ENCODE measurements around the gene LMO3. TPM values are rescaled to one million over a fixed set of nuclear protein-coding genes. Genes with fewer than 3 reads are reported as not detected.

Gene LMO3
- total and polyA plus RNA-seq, 2 experiments from 2014 or later: 5.0 to 13.5 TPM

DNA sequence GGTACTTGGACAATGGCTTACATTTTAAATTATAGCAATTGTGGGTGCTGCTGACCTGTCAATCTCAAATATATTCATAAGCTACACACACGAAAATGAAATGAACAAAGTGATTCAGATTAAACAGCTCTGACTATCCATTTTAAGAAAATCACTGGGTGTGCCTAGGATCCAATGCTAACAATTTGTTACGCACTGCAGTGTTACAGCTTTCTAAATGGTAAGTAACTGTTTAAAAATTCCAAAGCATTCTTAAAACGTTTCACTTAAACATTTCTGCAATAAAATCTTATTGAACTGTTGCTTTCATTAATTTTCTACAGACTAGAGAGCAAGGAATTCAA, 18.9 kb downstream of the LMO3 start:
- H3K27ac ChIP-seq: peak overlapping the region; percentile 19

DNA sequence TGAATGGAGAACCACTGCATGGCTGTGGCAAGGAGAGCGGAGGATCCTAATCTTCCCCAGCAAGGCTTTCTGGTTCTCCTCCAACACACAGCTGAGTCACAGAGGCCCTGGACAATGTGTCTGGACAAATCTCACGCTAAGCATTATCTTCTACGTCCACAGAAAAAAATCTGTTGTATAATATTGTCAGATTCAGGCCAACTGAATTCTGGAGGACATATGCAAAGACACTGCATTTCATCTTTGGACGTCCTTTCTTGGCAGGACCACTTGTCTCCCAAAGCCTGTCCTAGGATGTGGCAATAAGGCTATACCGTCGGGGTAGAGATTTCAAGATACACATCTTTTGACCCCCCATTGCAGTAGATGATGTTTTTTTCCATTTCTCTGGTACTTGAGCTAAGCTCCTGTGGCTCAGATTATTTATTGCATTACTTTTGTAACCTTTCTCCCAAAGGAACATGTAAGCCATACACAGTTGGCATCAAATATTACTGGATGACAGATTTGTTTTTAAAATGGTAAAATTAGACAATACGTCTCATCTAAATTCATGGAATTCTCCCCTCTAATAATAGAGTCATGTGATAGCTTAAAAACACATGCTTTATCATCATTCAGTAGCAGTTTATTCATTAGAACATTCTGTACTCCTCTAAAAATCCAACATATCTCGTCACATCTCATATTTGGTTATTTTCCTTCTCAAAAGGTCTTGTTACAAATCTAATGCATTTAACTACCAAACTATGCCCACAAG, 19.4 kb downstream of the LMO3 start:
- peak overlapping the region; percentile 19 for H3K27ac ChIP-seq
- no peaks in the 10 kb centered on the region for H3K9me3 ChIP-seq (ENCODE audit: low read depth)
- H3K4me2 ChIP-seq: peak overlapping the region; percentile 22
- H3K4me1 ChIP-seq (ENCODE audit: insufficient read depth): no peaks in the 10 kb centered on the region
- peak; percentile 44 for DNase-seq (ENCODE audit: low spot score)
- H3K27me3 ChIP-seq: no peaks in the 10 kb centered on the region
- H3K36me3 ChIP-seq (replicated peaks; ENCODE audit: insufficient read depth, low read depth): no peaks in the 10 kb centered on the region
- no peaks in the 10 kb centered on the region for H3K9me2 ChIP-seq (replicated peaks; ENCODE audit: insufficient read depth)
- WGBS (ENCODE audit: low lambda C conversion rate, missing lambda C conversion rate): 83% methylated on average over 8 of the region's 8 CpGs
- TF ChIP-seq EZH2phosphoT487 (IDR thresholded peaks at IDR 0.05; ENCODE audit: low read depth, severe bottlenecking, unreplicated experiment) (no peak), EZH2 (IDR thresholded peaks at IDR 0.05; ENCODE audit: borderline replicate concordance) (no peak)
- TF ChIP-seq, protein P1, sequence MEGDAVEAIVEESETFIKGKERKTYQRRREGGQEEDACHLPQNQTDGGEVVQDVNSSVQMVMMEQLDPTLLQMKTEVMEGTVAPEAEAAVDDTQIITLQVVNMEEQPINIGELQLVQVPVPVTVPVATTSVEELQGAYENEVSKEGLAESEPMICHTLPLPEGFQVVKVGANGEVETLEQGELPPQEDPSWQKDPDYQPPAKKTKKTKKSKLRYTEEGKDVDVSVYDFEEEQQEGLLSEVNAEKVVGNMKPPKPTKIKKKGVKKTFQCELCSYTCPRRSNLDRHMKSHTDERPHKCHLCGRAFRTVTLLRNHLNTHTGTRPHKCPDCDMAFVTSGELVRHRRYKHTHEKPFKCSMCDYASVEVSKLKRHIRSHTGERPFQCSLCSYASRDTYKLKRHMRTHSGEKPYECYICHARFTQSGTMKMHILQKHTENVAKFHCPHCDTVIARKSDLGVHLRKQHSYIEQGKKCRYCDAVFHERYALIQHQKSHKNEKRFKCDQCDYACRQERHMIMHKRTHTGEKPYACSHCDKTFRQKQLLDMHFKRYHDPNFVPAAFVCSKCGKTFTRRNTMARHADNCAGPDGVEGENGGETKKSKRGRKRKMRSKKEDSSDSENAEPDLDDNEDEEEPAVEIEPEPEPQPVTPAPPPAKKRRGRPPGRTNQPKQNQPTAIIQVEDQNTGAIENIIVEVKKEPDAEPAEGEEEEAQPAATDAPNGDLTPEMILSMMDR (IDR thresholded peaks at IDR 0.05; ENCODE audit: poor library complexity): no peak
- no peaks in the 10 kb centered on the region for H4K20me1 ChIP-seq (ENCODE audit: insufficient read depth, poor library complexity, severe bottlenecking)
- no peak overlapping the region for H3K4me3 ChIP-seq
- H2AFZ ChIP-seq: no peak overlapping the region
- H3K79me2 ChIP-seq: no peaks in the 10 kb centered on the region

More for the DNA sequence above, 18.9 kb downstream of the LMO3 start:
- no peak for DNase-seq (ENCODE audit: low spot score)
- Histone ChIP-seq H2AFZ (no peak overlapping the region), H3K9me2 (replicated peaks; ENCODE audit: insufficient read depth) (no peaks in the 10 kb centered on the region), H3K4me1 (ENCODE audit: insufficient read depth) (no peaks in the 10 kb centered on the region), H3K79me2 (no peaks in the 10 kb centered on the region), H3K36me3 (replicated peaks; ENCODE audit: insufficient read depth, low read depth) (no peaks in the 10 kb centered on the region), H3K4me3 (no peak overlapping the region), H3K4me2 (peak overlapping the region; percentile 22), H4K20me1 (ENCODE audit: insufficient read depth, poor library complexity, severe bottlenecking) (no peaks in the 10 kb centered on the region), H3K27me3 (no peaks in the 10 kb centered on the region), H3K9me3 (ENCODE audit: low read depth) (no peaks in the 10 kb centered on the region)
- TF ChIP-seq, protein P1 (IDR thresholded peaks at IDR 0.05; ENCODE audit: poor library complexity): no peak
- TF ChIP-seq EZH2phosphoT487 (IDR thresholded peaks at IDR 0.05; ENCODE audit: low read depth, severe bottlenecking, unreplicated experiment) (no peak), EZH2 (IDR thresholded peaks at IDR 0.05; ENCODE audit: borderline replicate concordance) (no peak)
- WGBS (ENCODE audit: low lambda C conversion rate, missing lambda C conversion rate): 62% methylated on average over 3 of the region's 3 CpGs

DNA sequence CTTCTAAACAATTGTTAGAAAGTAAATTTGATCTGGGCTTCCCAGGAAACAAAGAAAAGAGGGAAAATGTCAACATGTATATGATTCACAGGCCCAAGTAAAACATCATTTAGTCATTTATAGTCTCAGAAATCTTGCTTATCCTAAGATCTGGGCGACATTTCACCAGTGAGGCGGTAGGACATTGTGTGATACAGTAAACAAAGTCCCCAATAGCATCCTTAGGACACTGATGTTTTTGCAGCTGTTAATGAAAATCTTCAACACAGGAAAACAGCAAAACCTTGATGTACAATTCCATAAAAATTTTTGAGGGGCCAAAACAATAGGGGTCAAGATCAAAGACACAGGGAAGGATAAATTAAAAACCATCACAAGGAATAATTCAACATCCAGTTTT, 20.2 kb downstream of the LMO3 start:
- H3K4me3 ChIP-seq: no peak overlapping the region
- H3K27ac ChIP-seq: peak overlapping the region; percentile 19
- DNase-seq (ENCODE audit: low spot score): no peak
- H3K79me2 ChIP-seq: no peaks in the 10 kb centered on the region
- TF ChIP-seq EZH2phosphoT487 (IDR thresholded peaks at IDR 0.05; ENCODE audit: low read depth, severe bottlenecking, unreplicated experiment) (no peak), EZH2 (IDR thresholded peaks at IDR 0.05; ENCODE audit: borderline replicate concordance) (no peak)
- TF ChIP-seq, protein P1 (IDR thresholded peaks at IDR 0.05; ENCODE audit: poor library complexity): no peak
- no peaks in the 10 kb centered on the region for H3K9me3 ChIP-seq (ENCODE audit: low read depth)
- H3K36me3 ChIP-seq (replicated peaks; ENCODE audit: insufficient read depth, low read depth): no peaks in the 10 kb centered on the region
- 90% methylated on average over 2 of the region's 2 CpGs for WGBS (ENCODE audit: low lambda C conversion rate, missing lambda C conversion rate)
- H3K4me2 ChIP-seq: no peak overlapping the region
- no peaks in the 10 kb centered on the region for H3K4me1 ChIP-seq (ENCODE audit: insufficient read depth)
- no peaks in the 10 kb centered on the region for H3K27me3 ChIP-seq
- H3K9me2 ChIP-seq (replicated peaks; ENCODE audit: insufficient read depth): no peaks in the 10 kb centered on the region
- H2AFZ ChIP-seq: no peak overlapping the region
- no peaks in the 10 kb centered on the region for H4K20me1 ChIP-seq (ENCODE audit: insufficient read depth, poor library complexity, severe bottlenecking)

Data from hepatocyte (in vitro differentiated cells).